Esophagus (tissue), 2 donors: ENCODE data around the gene VIPR2. TPM values are rescaled to one million over a fixed set of nuclear protein-coding genes. Genes with fewer than 3 reads are reported as not detected.

Source experiments
- H3K27ac ChIP-seq, 2 donors: one replicate each; pipeline ENCODE4 v1.5.1; 2013; ENCODE audit warnings: low read depth in 2 of 2, mild to moderate bottlenecking in 2 of 2, inconsistent platforms in 1 of 2, low read length in 1 of 2, moderate library complexity in 1 of 2
- H3K27me3 ChIP-seq, 2 donors: one replicate each; pipeline ENCODE4 v1.6.1; 2013; ENCODE audit warnings: low read length in 2 of 2, control low read depth in 1 of 2, mild to moderate bottlenecking in 1 of 2; ENCODE audit not compliant: insufficient read depth in 2 of 2, control insufficient read depth in 1 of 2
- H3K36me3 ChIP-seq, 2 donors: one replicate each; pipeline ENCODE4 v1.6.1; 2013; ENCODE audit warnings: low read length in 1 of 2; ENCODE audit not compliant: control insufficient read depth in 2 of 2, insufficient read depth in 2 of 2
- H3K4me1 ChIP-seq, 2 donors: one replicate each; pipeline ENCODE4 v1.6.1; 2013; ENCODE audit warnings: low read length in 1 of 2; ENCODE audit not compliant: control insufficient read depth in 2 of 2, insufficient read depth in 2 of 2
- H3K4me3 ChIP-seq, 2 donors: one replicate each; pipeline ENCODE4 v1.5.1; 2013; ENCODE audit warnings: low read length in 2 of 2, mild to moderate bottlenecking in 2 of 2, low read depth in 1 of 2, moderate library complexity in 1 of 2
- H3K9me3 ChIP-seq, 2 donors: one replicate each; pipeline ENCODE4 v1.6.1; 2013; ENCODE audit warnings: mild to moderate bottlenecking in 2 of 2, low read depth in 1 of 2, low read length in 1 of 2, moderate library complexity in 1 of 2; ENCODE audit not compliant: control insufficient read depth in 2 of 2, insufficient read depth in 1 of 2
- WGBS, 2 donors: extraction: QIAGEN DNeasy Blood & Tissue Kit; methylation state at CpG; one replicate each; pipeline ENCODE4 v1.1.7; 2013; 5-methylcytosine and 5-hydroxymethylcytosine counted together
- polyA plus RNA-seq, 2 donors: library from polyadenylated mRNA; stranded (reverse); fragments of 200-250 nt; gene quantifications; one replicate each; pipeline ENCODE4 v1.2.3, GENCODE V29; 2013
- donor health status: healthy with polysubstance abuse.
- donor health status: Bipolar disorder and iron deficiency.

Gene VIPR2
- polyA plus RNA-seq, 2 donors, result 0.39 to 0.40 TPM

- Histone ChIP-seq H3K27me3 (no peaks in the 10 kb centered on the region), H3K27ac (no peak overlapping the region), H3K36me3 (no peaks in the 10 kb centered on the region), H3K4me3 (no peak overlapping the region), H3K9me3 (peaks cover 0 to 2% of the 10 kb centered on the region in 2 donors), H3K4me1 (no peaks in the 10 kb centered on the region)
- 62 to 63% methylated on average over 14 of the region's 14 CpGs for WGBS, 2 donors
These were observed 14.3 kb upstream of the VIPR2 start for GRCh38 chr7:159158888-159159405.

GRCh38 chr7:159158125-159158887 is 13.6 kb upstream of the VIPR2 start:
- 89% methylated on average over 29 of the region's 29 CpGs for WGBS, 2 donors
- H3K27ac ChIP-seq, result no peak overlapping the region

GRCh38 chr7:159157714-159158113 is 13.0 kb upstream of the VIPR2 start:
- H3K4me1 ChIP-seq, result no peaks in the 10 kb centered on the region
- no peak overlapping the region for H3K27ac ChIP-seq
- 86 to 88% methylated on average over 12 of the region's 12 CpGs for WGBS, 2 donors
- H3K9me3 ChIP-seq, result peaks cover 0 to 2% of the 10 kb centered on the region in 2 donors
- no peaks in the 10 kb centered on the region for H3K27me3 ChIP-seq
- no peak overlapping the region for H3K4me3 ChIP-seq
- H3K36me3 ChIP-seq, result no peaks in the 10 kb centered on the region

More at GRCh38 chr7:159158125-159158887, 13.6 kb upstream of the VIPR2 start:
- Histone ChIP-seq H3K4me1 (no peaks in the 10 kb centered on the region), H3K9me3 (peaks cover 0 to 2% of the 10 kb centered on the region in 2 donors), H3K27me3 (no peaks in the 10 kb centered on the region), H3K4me3 (no peak overlapping the region), H3K36me3 (no peaks in the 10 kb centered on the region)

- H3K27ac ChIP-seq, result no peak overlapping the region
- H3K4me1 ChIP-seq, result no peaks in the 10 kb centered on the region
- H3K4me3 ChIP-seq, result no peak overlapping the region
- no peaks in the 10 kb centered on the region for H3K27me3 ChIP-seq
- WGBS, 2 donors, result 87 to 88% methylated on average over 23 of the region's 23 CpGs
- H3K9me3 ChIP-seq, result peaks cover 0 to 2% of the 10 kb centered on the region in 2 donors
- H3K36me3 ChIP-seq, result no peaks in the 10 kb centered on the region
These were observed 12.0 kb upstream of the VIPR2 start for GRCh38 chr7:159156436-159157245.

GRCh38 chr7:159155410-159155809 is 10.7 kb upstream of the VIPR2 start:
- no peaks in the 10 kb centered on the region for H3K36me3 ChIP-seq
- no peaks in the 10 kb centered on the region for H3K27me3 ChIP-seq
- peaks cover 0 to 2% of the 10 kb centered on the region in 2 donors for H3K9me3 ChIP-seq
- WGBS, 2 donors, result 71 to 73% methylated on average over 9 of the region's 9 CpGs
- no peak overlapping the region for H3K4me3 ChIP-seq
- no peak overlapping the region for H3K27ac ChIP-seq
- H3K4me1 ChIP-seq, result no peaks in the 10 kb centered on the region

GRCh38 chr7:159154243-159154642 is 9.6 kb upstream of the VIPR2 start:
- no peak overlapping the region for H3K4me3 ChIP-seq
- H3K4me1 ChIP-seq, result no peaks in the 10 kb centered on the region
- H3K36me3 ChIP-seq, result no peaks in the 10 kb centered on the region
- peaks cover 0 to 2% of the 10 kb centered on the region in 2 donors for H3K9me3 ChIP-seq
- 85 to 87% methylated on average over 17 of the region's 17 CpGs for WGBS, 2 donors
- H3K27me3 ChIP-seq, result no peaks in the 10 kb centered on the region
- H3K27ac ChIP-seq, result no peak overlapping the region

GRCh38 chr7:159153511-159153910 is 8.8 kb upstream of the VIPR2 start:
- H3K9me3 ChIP-seq, result peaks cover 0 to 2% of the 10 kb centered on the region in 2 donors
- no peaks in the 10 kb centered on the region for H3K36me3 ChIP-seq
- H3K4me1 ChIP-seq, result no peaks in the 10 kb centered on the region
- no peak overlapping the region for H3K27ac ChIP-seq
- no peaks in the 10 kb centered on the region for H3K27me3 ChIP-seq
- WGBS, 2 donors, result 87 to 89% methylated on average over 9 of the region's 9 CpGs
- no peak overlapping the region for H3K4me3 ChIP-seq

GRCh38 chr7:159152816-159153215 is 8.1 kb upstream of the VIPR2 start:
- H3K36me3 ChIP-seq, result no peaks in the 10 kb centered on the region
- WGBS, 2 donors, result 82 to 83% methylated on average over 13 of the region's 13 CpGs
- H3K9me3 ChIP-seq, result peaks cover 0 to 2% of the 10 kb centered on the region in 2 donors
- no peak overlapping the region for H3K27ac ChIP-seq
- H3K4me3 ChIP-seq, result no peak overlapping the region
- H3K4me1 ChIP-seq, result no peaks in the 10 kb centered on the region
- H3K27me3 ChIP-seq, result no peaks in the 10 kb centered on the region

GRCh38 chr7:159151231-159151630 is 6.6 kb upstream of the VIPR2 start:
- Histone ChIP-seq H3K36me3 (no peaks in the 10 kb centered on the region), H3K4me3 (no peak overlapping the region)
- 82 to 90% methylated on average over 8 of the region's 8 CpGs for WGBS, 2 donors

More at GRCh38 chr7:159151231-159151630, 6.6 kb upstream of the VIPR2 start:
- Histone ChIP-seq H3K9me3 (peaks cover 0 to 2% of the 10 kb centered on the region in 2 donors), H3K27me3 (no peaks in the 10 kb centered on the region), H3K4me1 (no peaks in the 10 kb centered on the region), H3K27ac (no peak overlapping the region)
